Liver (tissue), 9 donors: ENCODE data around the gene TRIM56. TPM values are rescaled to one million over a fixed set of nuclear protein-coding genes. Genes with fewer than 3 reads are reported as not detected.

Experiments used
- DNase-seq: peaks from one replicate; pipeline ENCODE4 v3.0.0-alpha.2; 2017; ENCODE audit warnings: low spot score
- H3K27ac ChIP-seq, 2 donors: one replicate each; pipeline ENCODE4 v1.7.0; 2013; ENCODE audit warnings: inconsistent platforms in 2 of 2, low read length in 2 of 2, control low read depth in 1 of 2, low read depth in 1 of 2, mild to moderate bottlenecking in 1 of 2
- H3K27me3 ChIP-seq, 4 donors: one replicate each; pipeline versions ENCODE4 v1.6.1 to v1.7.0; 2013; ENCODE audit warnings: low read length in 3 of 4, inconsistent platforms in 1 of 4, mild to moderate bottlenecking in 1 of 4, moderate library complexity in 1 of 4; ENCODE audit not compliant: control insufficient read depth in 4 of 4, insufficient read depth in 4 of 4
- H3K36me3 ChIP-seq, 4 donors: one replicate each; pipeline versions ENCODE4 v1.6.1 to v1.7.0; 2013; ENCODE audit warnings: low read length in 3 of 4, mild to moderate bottlenecking in 3 of 4, low read depth in 1 of 4, moderate library complexity in 1 of 4; ENCODE audit not compliant: control insufficient read depth in 4 of 4, insufficient read depth in 3 of 4
- H3K4me1 ChIP-seq, 4 donors: one replicate each; pipeline versions ENCODE4 v1.6.1 to v1.7.0; 2013; ENCODE audit warnings: low read length in 3 of 4, mild to moderate bottlenecking in 3 of 4, moderate library complexity in 1 of 4; ENCODE audit not compliant: control insufficient read depth in 4 of 4, insufficient read depth in 4 of 4
- H3K4me3 ChIP-seq, 3 donors: one replicate each; pipeline versions ENCODE4 v1.6.1 to v1.7.0; 2013; ENCODE audit warnings: low read length in 3 of 3, control low read depth in 1 of 3, low read depth in 1 of 3, mild to moderate bottlenecking in 1 of 3
- H3K9ac ChIP-seq, 2 donors: one replicate each; pipeline ENCODE4 v1.7.0; 2013; ENCODE audit warnings: low read length in 2 of 2, mild to moderate bottlenecking in 2 of 2, moderate library complexity in 2 of 2, control low read depth in 1 of 2, low read depth in 1 of 2
- H3K9me3 ChIP-seq, 4 donors: one replicate each; pipeline versions ENCODE4 v1.6.1 to v1.7.0; 2013; ENCODE audit warnings: low read length in 3 of 4; ENCODE audit not compliant: control insufficient read depth in 4 of 4
- ATF3 ChIP-seq: IDR thresholded peaks from 2 replicates; pipeline ENCODE4 v1.6.1; 2016; ENCODE audit warnings: antibody characterized with exemption
- EGR1 ChIP-seq, 2 donors: IDR thresholded peaks; 2 replicates each; pipeline ENCODE4 v1.6.1; 2016 to 2018; ENCODE audit warnings: antibody characterized with exemption in 2 of 2, low read depth in 2 of 2
- FOXA1 ChIP-seq: IDR thresholded peaks from 2 replicates; pipeline ENCODE4 v1.6.1; 2016; ENCODE audit warnings: antibody characterized with exemption
- FOXA2 ChIP-seq: IDR thresholded peaks from 2 replicates; pipeline ENCODE4 v1.6.1; 2016; ENCODE audit warnings: antibody characterized with exemption
- HNF4A ChIP-seq, 2 donors: conservative IDR thresholded peaks; 2 replicates each; pipeline ENCODE4 v1.6.1; 2016; ENCODE audit warnings: antibody characterized with exemption in 2 of 2, mild to moderate bottlenecking in 2 of 2
- HNF4G ChIP-seq: IDR thresholded peaks from 2 replicates; pipeline ENCODE4 v1.6.1; 2016; ENCODE audit warnings: antibody characterized with exemption
- JUND ChIP-seq, 2 donors: IDR thresholded peaks; 2 replicates each; pipeline ENCODE4 v1.6.1; 2016; ENCODE audit warnings: antibody characterized with exemption in 2 of 2
- NR2F2 ChIP-seq: IDR thresholded peaks from 2 replicates; pipeline ENCODE4 v1.6.1; 2016; ENCODE audit warnings: antibody characterized with exemption
- RAD21 ChIP-seq, 2 donors: IDR thresholded peaks; 2 replicates each; pipeline ENCODE4 v1.6.1; 2016; ENCODE audit warnings: antibody characterized with exemption in 2 of 2, mild to moderate bottlenecking in 2 of 2
- RXRA ChIP-seq, 2 donors: IDR thresholded peaks; 2 replicates each; pipeline ENCODE4 v1.6.1; 2017 to 2018; ENCODE audit warnings: antibody characterized with exemption in 2 of 2, mild to moderate bottlenecking in 1 of 2
- SP1 ChIP-seq: IDR thresholded peaks from 2 replicates; pipeline ENCODE4 v1.6.1; 2018; ENCODE audit warnings: antibody characterized with exemption, mild to moderate bottlenecking
- TAF1 ChIP-seq: conservative IDR thresholded peaks from 2 replicates; pipeline ENCODE4 v1.6.1; 2016; ENCODE audit warnings: antibody characterized with exemption, mild to moderate bottlenecking
- YY1 ChIP-seq: IDR thresholded peaks from 2 replicates; pipeline ENCODE4 v1.6.1; 2016; ENCODE audit warnings: antibody characterized with exemption, mild to moderate bottlenecking
- whole genome bisulfite sequencing: extraction: QIAGEN DNeasy Blood & Tissue Kit; methylation state at CpG from one replicate; pipeline ENCODE4 v1.1.7; 2013; 5-methylcytosine and 5-hydroxymethylcytosine counted together
- polyA plus RNA-seq, 2 donors: library from polyadenylated mRNA; stranded (reverse) in 1 of 2; unstranded in 1 of 2; fragments of 200-250 nt in 1 of 2; fragments of >200 nt in 1 of 2; fragmentation: Nextera tagmentation in 1 of 2; extraction: Ambion mirVana in 1 of 2; gene quantifications; one replicate each; pipeline versions ENCODE4 v1.2.1 to v1.2.3, GENCODE V29; 2013 to 2015
- total RNA-seq, 2 donors: library from RNA; depleted of rRNA; stranded (reverse); fragments of >200 nt; gene quantifications; one replicate each; pipeline ENCODE4 v1.2.3, GENCODE V29; 2014
- TF ChIP-seq, protein P1 (sequence below): IDR thresholded peaks from 2 replicates; pipeline ENCODE4 v1.6.1; 2016; ENCODE audit warnings: antibody characterized with exemption, mild to moderate bottlenecking
- TF ChIP-seq, protein P2 (sequence below): fragments of 150-350 bp; IDR thresholded peaks from 2 replicates; pipeline ENCODE4 v1.5.1; 2017; ENCODE audit warnings: improper control_type of control experiment, low read depth, low read length; ENCODE audit not compliant: missing input control
- TF ChIP-seq, protein P3 (sequence below): IDR thresholded peaks from 2 replicates; pipeline ENCODE4 v1.6.1; 2016; ENCODE audit warnings: antibody characterized with exemption
- TF ChIP-seq, protein P4 (sequence below): IDR thresholded peaks from 2 replicates; pipeline ENCODE4 v1.6.1; 2016; ENCODE audit warnings: antibody characterized with exemption
- donor health status: healthy.
- donor health status: healthy.
- donor health status: healthy.
- donor health status: healthy.
- donor health status: healthy.

Gene TRIM56
- total and polyA plus RNA-seq, 4 donors, result 4.8 to 15.6 (median 7.6) TPM

GRCh38 chr7:101108961-101109360 is 23.7 kb downstream of the TRIM56 start:
- no peak overlapping the region for H3K4me3 ChIP-seq
- H3K27me3 ChIP-seq, result no peaks in the 10 kb centered on the region
- WGBS, result 89% methylated on average over 7 of the region's 7 CpGs
- H3K4me1 ChIP-seq, result peaks cover 2 to 17% (median 6%) of the 10 kb centered on the region in 4 donors
- H3K9me3 ChIP-seq, result no peaks in the 10 kb centered on the region
- TF ChIP-seq HNF4A (conservative IDR thresholded peaks at IDR 0.05) (no peak), HNF4G (no peak), JUND (IDR thresholded peaks at IDR 0.05) (no peak), TAF1 (no peak)
- TF ChIP-seq, protein P1, sequence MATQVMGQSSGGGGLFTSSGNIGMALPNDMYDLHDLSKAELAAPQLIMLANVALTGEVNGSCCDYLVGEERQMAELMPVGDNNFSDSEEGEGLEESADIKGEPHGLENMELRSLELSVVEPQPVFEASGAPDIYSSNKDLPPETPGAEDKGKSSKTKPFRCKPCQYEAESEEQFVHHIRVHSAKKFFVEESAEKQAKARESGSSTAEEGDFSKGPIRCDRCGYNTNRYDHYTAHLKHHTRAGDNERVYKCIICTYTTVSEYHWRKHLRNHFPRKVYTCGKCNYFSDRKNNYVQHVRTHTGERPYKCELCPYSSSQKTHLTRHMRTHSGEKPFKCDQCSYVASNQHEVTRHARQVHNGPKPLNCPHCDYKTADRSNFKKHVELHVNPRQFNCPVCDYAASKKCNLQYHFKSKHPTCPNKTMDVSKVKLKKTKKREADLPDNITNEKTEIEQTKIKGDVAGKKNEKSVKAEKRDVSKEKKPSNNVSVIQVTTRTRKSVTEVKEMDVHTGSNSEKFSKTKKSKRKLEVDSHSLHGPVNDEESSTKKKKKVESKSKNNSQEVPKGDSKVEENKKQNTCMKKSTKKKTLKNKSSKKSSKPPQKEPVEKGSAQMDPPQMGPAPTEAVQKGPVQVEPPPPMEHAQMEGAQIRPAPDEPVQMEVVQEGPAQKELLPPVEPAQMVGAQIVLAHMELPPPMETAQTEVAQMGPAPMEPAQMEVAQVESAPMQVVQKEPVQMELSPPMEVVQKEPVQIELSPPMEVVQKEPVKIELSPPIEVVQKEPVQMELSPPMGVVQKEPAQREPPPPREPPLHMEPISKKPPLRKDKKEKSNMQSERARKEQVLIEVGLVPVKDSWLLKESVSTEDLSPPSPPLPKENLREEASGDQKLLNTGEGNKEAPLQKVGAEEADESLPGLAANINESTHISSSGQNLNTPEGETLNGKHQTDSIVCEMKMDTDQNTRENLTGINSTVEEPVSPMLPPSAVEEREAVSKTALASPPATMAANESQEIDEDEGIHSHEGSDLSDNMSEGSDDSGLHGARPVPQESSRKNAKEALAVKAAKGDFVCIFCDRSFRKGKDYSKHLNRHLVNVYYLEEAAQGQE, result no peak
- H3K9ac ChIP-seq, result no peak overlapping the region
- peak overlapping the region in 1 of 2 donors; percentile 0 for H3K27ac ChIP-seq
- H3K36me3 ChIP-seq, result no peaks in the 10 kb centered on the region
- DNase-seq, result no peak

- WGBS, result 93% methylated on average over 6 of the region's 6 CpGs
- Histone ChIP-seq H3K9me3 (no peaks in the 10 kb centered on the region), H3K9ac (no peak overlapping the region), H3K27ac (no peak overlapping the region), H3K27me3 (no peaks in the 10 kb centered on the region), H3K36me3 (no peaks in the 10 kb centered on the region), H3K4me1 (peaks cover 2 to 13% (median 5%) of the 10 kb centered on the region in 4 donors), H3K4me3 (no peak overlapping the region)
- DNase-seq, result no peak
- TF ChIP-seq, protein P2, sequence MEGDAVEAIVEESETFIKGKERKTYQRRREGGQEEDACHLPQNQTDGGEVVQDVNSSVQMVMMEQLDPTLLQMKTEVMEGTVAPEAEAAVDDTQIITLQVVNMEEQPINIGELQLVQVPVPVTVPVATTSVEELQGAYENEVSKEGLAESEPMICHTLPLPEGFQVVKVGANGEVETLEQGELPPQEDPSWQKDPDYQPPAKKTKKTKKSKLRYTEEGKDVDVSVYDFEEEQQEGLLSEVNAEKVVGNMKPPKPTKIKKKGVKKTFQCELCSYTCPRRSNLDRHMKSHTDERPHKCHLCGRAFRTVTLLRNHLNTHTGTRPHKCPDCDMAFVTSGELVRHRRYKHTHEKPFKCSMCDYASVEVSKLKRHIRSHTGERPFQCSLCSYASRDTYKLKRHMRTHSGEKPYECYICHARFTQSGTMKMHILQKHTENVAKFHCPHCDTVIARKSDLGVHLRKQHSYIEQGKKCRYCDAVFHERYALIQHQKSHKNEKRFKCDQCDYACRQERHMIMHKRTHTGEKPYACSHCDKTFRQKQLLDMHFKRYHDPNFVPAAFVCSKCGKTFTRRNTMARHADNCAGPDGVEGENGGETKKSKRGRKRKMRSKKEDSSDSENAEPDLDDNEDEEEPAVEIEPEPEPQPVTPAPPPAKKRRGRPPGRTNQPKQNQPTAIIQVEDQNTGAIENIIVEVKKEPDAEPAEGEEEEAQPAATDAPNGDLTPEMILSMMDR, result no peak
- TF ChIP-seq, protein P3, sequence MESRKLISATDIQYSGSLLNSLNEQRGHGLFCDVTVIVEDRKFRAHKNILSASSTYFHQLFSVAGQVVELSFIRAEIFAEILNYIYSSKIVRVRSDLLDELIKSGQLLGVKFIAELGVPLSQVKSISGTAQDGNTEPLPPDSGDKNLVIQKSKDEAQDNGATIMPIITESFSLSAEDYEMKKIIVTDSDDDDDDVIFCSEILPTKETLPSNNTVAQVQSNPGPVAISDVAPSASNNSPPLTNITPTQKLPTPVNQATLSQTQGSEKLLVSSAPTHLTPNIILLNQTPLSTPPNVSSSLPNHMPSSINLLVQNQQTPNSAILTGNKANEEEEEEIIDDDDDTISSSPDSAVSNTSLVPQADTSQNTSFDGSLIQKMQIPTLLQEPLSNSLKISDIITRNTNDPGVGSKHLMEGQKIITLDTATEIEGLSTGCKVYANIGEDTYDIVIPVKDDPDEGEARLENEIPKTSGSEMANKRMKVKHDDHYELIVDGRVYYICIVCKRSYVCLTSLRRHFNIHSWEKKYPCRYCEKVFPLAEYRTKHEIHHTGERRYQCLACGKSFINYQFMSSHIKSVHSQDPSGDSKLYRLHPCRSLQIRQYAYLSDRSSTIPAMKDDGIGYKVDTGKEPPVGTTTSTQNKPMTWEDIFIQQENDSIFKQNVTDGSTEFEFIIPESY, result no peak
- TF ChIP-seq TAF1 (no peak), SP1 (no peak), FOXA1 (no peak), NR2F2 (no peak), EGR1 (IDR thresholded peaks at IDR 0.05; ENCODE audit: low read depth in 2 of 2) (no peak), RAD21 (IDR thresholded peaks at IDR 0.05) (no peak), HNF4G (no peak), JUND (IDR thresholded peaks at IDR 0.05) (no peak), FOXA2 (no peak), RXRA (IDR thresholded peaks at IDR 0.05) (no peak), YY1 (no peak), HNF4A (conservative IDR thresholded peaks at IDR 0.05) (no peak), ATF3 (no peak)
- TF ChIP-seq, protein P1, result no peak
- TF ChIP-seq, protein P4, sequence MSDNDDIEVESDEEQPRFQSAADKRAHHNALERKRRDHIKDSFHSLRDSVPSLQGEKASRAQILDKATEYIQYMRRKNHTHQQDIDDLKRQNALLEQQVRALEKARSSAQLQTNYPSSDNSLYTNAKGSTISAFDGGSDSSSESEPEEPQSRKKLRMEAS, result no peak
Measured at GRCh38 chr7:101109368-101109767, 24.1 kb downstream of the TRIM56 start.
